GM18526 (cell line): ENCODE measurements around the gene LEP.

Experiments used
- POLR2A ChIP-seq: IDR thresholded peaks from 3 replicates; pipeline ENCODE4 v1.6.1; 2011; ENCODE audit not compliant: insufficient read length; ENCODE audit errors: extremely low read depth

The LEP gene

DNA sequence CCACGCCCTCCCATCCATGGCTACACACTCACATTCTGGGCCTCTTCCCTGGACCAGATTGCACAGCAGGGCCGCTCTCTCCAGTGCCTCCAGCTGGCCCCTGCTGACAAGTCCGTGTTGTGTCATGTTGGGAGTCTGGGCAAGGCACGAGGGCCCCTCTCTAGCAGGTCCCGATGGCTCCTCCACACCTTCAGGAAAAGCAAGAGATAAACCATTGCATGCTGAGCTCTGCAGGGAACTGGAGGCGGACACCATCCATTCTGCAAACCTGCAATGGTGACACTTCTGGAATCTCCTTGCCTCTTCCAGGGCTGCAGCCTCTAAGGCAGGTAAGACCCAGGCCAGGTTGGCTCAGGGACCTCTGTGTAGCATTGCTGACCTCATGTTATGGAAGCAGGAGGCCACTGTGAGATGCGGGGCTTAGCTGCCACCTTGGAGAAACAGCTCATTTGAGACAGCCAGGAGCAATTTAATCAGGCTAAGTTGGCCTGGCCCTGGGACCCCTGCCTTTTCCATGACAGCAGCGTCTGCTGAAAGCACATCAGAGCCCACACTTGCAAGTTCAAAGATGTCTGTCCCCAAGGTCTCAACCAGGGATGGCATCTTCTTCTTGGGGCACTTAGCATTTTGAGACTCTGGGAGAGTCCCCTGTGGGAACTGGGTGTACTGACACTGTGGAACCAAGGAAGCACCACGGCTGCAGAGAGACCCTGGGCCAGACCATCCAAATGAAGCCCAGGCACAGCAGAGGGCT is 34.2 kb upstream of the LEP start:
- no peak for TF ChIP-seq POLR2A

DNA sequence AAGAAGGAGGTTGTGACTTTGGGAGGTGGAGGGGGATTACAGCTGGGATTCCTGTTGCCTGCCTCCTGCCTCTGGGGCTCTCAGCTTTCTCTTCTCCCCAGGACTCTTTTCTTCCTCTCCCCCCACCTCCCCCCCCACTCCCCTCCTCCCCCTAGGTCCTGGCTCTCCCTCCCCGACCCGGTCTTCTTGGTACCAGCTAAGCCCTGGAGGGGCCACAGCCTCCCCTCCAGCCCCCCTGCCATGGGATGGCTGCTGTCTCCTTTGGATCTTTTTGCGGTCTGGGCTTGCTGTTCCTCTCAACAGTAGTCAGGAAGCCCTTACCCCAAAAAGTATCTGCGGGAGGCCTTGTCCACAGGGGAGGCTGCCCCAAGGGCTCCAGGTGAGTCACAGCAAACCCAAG is 33.5 kb upstream of the LEP start:
- TF ChIP-seq POLR2A = no peak

DNA sequence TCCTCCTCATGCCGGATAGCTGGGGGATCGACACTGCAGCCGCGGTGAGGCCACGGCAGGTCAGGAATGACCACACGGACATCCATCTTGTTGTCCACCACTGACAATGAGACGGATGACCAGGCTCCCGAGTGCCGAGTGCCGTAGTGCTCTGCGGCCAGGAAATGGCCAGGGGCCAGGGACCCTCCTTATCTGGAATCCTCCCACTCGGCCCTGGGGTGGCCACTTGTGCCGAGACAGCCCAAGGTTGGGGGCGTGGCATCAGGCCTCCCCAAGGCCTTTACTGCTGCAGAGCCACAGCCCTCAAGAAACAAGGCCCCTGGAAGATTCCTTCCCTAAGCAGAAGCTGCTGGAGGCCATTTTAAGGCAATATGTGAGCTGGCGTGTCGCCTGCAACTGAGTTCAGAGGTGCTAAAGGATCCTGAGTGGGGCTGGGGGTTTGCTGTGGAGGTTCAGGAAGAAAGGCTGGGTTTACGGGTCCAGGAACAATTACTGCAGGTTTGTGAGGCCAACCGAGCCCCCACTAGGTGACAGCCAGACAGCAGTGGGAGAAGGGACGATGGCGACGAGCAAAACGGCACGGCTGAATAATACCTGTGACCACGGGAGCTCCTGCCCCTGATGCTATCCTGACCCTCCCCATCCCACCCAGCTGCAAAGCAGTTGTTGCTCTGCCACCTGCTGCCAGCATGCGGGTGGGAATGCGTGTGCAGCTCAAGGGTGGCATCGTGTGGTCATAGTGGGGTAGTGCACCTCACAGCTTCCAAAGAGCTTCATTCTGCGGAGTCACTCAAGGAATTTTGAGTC is 31.6 kb upstream of the LEP start:
- no peak for TF ChIP-seq POLR2A

DNA sequence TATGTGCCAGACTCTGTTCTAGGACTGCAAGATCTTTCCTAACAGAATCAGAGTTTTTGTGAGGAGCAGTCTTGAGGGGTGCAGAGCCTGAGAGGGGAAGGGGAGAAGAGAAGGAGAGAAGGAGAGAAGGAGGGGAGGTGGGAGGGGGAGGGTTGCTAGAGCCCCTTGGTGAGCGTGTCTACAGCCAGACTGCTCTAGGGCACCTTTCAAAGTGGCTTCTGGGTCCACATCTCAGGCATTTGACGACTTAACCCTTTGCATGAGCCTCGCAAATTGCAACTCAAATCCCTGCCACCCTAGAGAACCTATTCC is 31.1 kb upstream of the LEP start:
- no peak for TF ChIP-seq POLR2A

DNA sequence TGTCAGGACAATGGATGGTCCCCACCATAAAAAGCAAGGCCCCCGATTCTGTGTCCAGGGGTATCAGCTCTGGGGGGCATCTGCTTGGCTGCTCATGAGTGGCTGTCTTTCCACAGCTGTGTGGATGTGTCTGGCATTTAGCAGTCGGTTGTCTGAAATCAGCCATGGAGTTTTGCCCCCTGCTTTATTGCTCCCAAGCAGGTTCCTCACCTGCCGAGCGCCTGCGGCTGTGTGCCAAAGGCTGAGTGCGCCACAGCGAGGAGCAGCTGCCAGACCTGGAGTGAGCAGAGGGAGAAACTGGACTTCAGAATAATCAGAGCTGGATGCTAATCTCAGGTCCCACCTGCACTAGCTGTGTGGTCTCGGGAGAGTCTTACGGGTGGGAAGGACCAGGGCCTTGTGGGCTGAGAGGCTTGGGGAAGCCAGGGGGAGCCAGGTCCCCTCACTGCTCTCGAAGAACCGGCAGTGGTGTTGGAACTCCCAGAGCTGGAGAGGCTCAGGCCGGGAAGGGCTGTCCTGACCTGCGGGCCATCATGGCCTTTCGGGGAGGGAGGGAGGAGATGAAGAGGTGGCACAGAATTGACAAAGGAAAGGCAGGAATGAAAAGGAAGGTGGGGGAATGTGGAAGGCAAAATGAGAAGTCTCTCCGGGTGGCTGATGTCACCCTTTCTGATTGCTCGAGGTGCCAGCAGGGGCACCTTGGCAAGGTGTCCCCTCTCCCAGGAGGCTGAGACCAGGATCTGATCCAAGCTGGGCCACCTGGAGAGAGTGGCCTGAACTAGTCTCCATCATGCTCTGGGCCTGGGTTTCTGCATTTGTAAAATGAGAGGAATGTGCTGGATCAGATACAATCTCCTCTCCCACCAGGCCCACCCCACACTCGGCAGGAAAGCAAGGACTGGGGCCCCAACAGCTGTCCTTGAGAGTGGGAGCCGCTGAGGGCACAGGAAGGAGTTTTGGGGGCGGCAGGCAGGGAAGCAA is 30.2 kb upstream of the LEP start:
- no peak for TF ChIP-seq POLR2A

- TF ChIP-seq POLR2A = no peak
These were observed 29.5 kb upstream of the LEP start for GRCh38 chr7:128211626-128212025.

- TF ChIP-seq POLR2A = no peak
These were observed 26.6 kb upstream of the LEP start for GRCh38 chr7:128214463-128214862.

DNA sequence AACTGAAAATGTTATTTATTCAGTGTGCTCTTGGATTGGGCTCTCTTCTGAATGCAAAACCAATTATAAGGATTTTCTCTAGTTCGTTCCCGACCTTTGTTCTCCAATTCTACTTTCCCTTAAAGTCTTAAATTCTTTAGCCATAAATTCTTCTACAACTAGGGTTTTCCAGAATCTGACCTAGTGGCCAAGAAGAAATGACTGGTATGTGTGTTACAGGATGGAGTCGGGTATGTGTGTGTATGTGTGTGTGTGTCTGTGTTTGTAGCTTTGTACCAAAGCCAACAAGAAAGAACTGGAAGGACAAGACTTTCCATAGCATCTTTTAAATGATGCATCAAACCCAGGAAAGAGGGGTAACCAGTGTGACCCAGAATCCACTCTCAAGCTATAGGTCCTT is 25.8 kb upstream of the LEP start:
- no peak for TF ChIP-seq POLR2A

DNA sequence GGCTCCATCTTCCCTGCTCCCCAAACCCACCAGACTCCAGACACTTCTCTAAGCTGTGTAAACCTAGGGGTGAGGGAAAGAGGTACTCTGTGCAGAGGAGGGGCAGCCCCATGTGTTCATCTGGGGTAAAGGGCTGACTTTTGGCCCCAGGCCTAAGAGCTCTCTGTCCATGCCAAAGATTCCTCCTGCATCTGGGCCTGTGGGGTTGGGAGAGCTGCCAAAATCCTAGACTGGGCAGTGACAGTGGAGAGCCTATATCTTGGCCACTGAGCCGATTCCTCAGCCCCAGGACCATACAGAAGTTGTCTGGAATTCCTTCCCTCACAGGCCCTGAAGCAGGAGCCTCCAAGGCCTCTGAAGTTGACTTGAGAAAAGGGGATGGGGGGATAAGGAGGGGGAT is 25.3 kb upstream of the LEP start:
- no peak for TF ChIP-seq POLR2A

- no peak for TF ChIP-seq POLR2A
These were observed 23.9 kb upstream of the LEP start for GRCh38 chr7:128217030-128217805.

DNA sequence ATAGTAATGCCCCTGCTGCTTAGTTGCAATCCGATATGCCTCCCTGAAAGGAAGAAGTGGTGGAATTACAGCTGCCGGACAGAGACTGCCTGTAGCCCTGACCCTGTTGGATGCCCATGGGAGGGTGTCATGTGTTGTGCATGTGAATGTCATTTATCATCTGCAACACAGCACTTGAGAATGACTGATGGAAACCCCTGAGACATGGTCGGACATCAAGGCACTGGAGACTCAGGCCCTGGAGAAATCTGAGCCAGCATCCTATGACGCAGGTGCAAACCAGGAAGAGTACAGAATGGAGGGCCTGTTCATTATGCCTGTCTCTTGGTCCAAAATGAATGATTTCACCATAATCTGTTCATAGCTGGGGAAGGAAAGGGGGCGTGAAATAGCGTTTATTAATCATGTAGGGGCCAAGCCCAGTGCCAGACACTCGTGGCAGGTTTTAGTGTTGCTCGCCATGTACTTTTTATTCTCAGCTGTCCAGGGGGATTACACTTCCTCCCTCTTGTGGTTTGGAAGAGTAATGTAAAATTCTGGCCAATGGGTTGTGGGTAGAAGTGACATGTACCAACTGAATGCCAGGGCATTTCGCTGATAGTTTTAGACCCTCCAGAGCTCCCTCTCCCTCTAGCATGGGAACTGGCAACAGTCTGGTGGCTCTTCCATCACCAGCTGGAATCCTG is 23.0 kb upstream of the LEP start:
- no peak for TF ChIP-seq POLR2A

GRCh38 chr7:128219636-128220035 is 21.4 kb upstream of the LEP start:
- TF ChIP-seq POLR2A = no peak

DNA sequence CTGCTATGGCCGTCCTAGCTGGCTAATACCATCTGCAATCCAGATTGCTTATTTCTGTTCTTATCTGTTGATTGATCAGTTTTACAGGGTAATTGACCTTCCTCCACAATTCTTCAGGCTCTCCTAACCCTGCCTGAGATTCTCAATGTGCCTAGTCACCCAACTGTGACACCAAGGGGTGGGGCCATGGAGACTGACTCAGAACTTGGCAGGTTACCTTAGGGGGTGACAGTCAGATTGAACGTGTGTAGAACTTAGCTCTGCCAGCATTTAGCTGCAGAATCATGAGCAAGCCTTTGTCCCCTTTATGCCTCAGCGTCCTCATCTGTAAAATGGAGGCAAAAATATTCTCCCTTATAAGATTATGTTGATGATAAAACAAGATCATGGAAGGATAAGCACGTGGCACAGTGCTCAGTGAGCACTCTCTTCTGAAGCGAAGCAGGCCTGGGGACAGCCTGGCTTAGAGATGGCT is 19.1 kb upstream of the LEP start:
- TF ChIP-seq POLR2A = no peak
